GM18858 (cell line): ENCODE results near the gene TCF23.
"Not testable (repeated sequence)": the region's sequence is repeated elsewhere in the genome, so short reads cannot be mapped to it uniquely, and the experiment has no call there.

ENCODE experiments used
- ATAC-seq: cut with Tn5 transposase; IDR thresholded peaks from one replicate; pipeline ENCODE4 v1.9.1; 2021; ENCODE audit not compliant: unreplicated experiment

Gene TCF23

DNA sequence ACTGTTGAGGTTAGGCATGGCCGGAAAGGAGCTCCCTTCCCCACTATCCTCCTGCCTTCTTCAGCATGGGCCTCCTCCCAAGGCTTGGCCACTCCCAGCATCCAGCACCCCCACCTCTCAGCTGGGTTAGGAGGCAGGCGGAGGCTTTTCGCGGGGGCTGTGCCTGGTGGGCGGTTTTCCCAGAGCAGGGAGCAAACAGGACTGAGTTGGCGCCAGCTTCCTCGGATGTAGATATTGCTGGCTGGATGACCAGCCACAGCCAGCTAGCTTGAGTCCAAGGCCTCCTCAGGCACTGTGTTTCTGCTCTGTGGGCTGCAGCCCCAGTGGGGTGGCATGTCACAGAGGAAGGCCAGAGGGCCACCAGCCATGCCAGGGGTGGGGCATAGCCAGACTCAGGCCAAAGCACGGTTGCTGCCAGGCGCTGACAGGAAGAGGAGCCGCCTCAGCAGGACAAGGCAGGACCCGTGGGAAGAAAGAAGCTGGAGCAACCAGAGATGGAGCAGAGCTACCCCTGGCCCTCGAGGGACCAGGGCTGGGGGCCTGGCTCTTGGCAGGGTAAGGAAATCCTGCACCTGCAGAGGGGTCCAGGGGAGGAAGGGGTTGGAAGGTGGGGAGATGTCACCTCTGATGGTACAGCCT, at the start of gene TCF23:
TSS of gene TCF23 (plus strand) at position 204 of the 639 bp plus-strand sequence. CDS start at position 334, 130 bp downstream.
- ATAC-seq = no peak

DNA sequence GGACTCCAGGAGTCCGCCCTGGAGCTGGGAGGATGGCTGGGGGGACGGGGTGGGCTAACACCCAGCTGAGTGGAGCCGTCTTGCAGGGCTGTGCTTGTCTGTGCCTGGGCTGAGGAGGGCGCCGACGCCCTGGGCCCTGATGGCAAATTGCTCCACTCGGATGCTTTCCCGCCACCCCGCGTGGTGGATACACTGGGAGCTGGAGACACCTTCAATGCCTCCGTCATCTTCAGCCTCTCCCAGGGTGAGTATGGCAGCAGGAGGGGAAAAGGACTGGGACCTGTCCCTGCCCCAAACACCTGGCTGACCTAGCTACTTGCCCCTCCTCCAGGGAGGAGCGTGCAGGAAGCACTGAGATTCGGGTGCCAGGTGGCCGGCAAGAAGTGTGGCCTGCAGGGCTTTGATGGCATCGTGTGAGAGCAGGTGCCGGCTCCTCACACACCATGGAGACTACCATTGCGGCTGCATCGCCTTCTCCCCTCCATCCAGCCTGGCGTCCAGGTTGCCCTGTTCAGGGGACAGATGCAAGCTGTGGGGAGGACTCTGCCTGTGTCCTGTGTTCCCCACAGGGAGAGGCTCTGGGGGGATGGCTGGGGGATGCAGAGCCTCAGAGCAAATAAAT, 49.4 kb upstream of the TCF23 start:
- ATAC-seq = no peak

DNA sequence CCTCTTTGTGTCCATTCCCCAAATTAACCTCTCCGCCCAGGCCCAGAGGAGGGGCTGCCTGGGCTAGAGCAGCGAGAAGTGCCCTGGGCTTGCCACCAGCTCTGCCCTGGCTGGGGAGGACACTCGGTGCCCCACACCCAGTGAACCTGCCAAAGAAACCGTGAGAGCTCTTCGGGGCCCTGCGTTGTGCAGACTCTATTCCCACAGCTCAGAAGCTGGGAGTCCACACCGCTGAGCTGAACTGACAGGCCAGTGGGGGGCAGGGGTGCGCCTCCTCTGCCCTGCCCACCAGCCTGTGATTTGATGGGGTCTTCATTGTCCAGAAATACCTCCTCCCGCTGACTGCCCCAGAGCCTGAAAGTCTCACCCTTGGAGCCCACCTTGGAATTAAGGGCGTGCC, 48.8 kb upstream of the TCF23 start:
- no peak for ATAC-seq

DNA sequence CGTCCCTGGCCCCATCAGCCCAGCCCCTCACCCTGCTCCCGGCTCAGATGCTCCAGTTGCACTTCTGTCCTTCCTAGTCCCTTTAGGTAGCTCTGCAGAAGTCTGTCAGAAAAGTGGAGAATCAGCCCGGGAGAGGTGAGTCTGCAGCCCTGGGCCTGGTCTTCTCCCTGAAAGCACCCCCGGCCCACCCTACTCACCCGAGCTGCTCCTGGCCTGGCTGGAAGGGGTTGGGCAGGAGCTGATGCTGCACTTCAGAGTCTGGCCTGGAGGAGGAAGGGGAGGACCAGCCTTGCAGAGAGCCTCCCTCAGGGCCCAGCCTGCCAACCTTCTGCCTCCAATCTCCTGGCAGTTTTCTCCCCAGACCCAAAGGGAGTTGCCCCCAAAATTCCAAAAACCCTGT, 46.5 kb upstream of the TCF23 start:
- ATAC-seq = no peak

DNA sequence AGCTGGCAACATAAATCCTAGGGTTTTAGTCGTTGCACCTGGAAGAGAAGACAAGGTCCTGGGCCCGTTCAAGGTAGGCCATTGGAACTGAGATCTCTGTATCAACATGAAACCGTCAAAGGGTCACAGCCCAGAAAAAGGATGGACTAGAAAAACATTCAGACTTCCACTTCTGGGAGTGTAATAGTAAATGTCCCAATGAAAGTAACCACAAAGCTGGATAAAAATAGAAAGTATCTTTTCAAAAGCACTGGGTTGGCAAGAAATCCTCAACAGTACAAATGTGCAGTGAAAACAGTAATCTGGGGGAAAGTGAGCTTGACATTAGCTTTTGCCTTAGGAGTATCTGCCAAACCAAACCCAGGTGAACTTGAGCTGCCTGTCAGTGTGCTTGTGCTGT, 42.8 kb upstream of the TCF23 start:
- no peak for ATAC-seq

DNA sequence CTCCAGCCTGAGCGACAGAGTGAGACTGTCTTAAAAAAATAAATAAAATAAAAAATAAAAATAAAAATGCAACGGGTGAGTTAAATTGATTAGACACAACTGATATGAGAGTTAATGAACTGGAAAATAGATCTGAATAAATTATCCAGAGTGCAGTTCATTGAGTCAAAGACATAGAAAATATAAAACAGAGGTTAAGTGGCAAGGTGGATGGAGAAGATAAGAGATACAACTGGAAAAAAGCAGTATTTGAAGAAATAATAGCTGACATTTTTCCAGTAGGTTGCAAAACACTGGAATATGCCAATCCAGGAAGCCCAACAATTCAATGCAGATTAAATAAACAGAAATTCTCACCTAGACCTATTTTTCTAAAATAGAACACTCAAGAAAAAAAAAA, 40.6 kb upstream of the TCF23 start:
- ATAC-seq = no peak

DNA sequence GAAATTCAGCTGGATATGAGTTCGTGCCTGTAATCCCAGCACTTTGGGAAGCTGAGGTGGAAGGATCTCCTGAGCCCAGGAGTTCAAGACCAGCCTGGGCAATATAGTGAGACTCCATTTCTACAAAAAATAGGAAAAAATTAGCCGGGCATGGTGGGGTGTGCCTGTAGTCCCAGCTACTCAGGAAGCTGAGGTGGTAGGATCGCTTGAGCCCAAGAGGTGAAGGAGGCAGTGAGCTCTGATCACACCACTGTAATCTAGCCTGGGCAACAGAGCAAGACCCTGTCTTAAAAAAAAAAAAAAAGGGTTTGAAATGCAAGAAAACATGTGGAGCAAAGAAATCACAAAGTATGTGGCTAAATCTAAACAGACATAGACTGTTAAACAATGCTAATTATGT, 39.7 kb upstream of the TCF23 start:
- no peak for ATAC-seq

DNA sequence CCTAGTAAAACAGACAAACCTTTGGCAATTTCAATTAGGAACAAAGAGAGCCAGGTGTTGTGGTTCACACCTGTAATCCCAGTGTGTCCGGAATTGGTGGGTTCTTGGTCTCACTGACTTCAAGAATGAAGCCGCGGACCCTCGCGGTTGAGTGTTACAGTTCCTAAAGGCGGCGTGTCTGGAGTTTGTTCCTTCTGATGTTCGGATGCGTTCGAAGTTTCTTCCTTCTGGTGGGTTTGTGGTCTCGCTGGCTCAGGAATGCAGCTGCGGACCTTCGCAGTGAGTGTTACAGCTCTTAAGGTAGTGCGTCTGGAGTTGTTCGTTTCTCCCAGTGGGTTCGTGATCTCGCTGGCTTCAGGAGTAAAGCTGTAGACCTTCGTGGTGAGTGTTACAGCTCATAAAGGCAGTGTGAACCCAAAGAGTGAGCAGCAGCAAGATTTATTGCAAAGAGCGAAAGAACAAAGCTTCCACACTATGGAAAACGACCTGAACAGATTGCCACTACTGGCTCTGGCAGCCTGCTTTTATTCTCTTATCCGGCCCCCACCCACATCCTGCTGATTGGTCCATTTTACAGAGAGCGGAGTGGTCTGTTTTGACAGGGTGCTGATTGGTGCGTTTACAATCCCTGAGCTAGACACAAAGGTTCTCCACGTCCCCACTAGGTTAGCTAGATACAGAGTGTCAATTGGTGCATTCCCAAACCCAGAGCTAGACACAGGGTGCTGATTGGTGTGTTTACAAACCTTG, 38.0 kb upstream of the TCF23 start:
- ATAC-seq = not testable (repeated sequence)

DNA sequence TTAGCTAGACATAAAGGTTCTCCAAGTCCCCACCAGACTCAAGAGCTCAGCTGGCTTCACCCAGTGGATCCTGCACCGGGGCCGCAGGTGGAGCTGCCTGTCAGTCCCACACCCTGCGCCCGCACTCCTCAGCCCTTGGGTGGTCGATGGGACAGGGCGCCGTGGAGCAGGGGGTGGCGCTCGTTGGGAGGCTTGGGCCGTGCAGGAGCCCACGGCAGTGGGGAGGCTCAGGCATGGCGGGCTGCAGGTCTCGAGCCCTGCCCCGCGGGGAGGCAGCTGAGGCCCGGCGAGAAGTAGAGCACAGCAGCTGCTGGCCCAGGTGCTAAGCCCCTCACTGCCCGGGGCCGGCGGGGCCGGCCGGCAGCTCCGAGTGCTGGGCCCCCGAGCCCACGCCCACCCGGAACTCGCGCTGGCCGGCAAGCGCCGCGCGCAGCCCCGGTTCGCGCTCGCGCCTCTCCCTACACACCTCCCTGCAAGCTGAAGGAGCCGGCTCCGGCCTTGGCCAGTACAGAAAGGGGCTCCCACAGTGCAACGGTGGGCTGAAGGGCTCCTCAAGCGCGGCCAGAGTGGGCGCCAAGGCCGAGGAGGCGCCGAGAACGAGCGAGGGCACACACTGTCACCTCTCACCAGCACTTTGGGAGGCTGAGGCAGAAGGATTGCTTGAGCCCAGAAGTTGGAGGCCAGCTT, 37.3 kb upstream of the TCF23 start:
- ATAC-seq = not testable (repeated sequence)

DNA sequence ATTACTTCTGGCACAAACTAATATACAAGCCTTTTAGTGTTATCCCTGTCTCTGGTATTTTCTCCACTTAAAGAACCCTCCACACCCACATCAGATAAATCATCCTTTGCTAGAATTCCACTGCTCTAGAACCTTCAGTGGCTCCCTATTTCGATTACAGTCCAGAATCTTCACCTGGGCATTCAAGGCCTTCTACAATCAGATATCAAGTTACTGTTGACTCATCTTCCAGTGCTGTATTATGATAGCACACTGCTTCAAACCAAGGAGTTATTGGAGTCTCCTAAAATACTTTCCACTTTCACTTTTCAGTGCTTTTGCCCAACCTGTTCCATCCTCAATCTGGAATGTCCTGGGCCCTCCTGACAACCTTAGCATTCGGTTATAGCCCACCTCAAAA, 33.3 kb upstream of the TCF23 start:
- no peak for ATAC-seq

DNA sequence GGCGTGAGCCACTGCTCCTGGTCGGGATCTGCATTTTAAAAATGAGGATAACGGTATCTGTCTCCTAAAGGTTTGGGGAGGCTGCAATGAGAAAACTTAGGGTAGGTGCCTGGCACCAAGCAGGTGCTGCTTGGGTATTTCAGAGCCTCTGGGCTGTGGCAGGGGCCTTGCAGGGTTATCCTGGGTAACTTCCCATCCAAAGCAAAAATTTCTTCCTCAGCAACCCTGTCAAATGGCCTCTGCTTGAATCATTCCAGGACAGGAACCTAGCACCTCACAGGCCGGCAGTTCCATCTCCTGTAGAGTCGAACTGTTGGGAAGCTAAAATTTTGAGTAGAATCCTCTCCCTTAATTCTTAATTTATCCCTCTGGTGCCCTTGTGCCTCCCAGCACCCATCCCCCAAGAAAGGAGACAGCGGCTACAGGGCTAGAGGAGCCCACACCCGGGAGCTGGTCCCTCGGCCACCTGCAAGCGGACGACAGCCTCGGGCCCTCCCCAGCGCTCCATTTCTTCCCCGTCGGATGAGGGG, 30.7 kb upstream of the TCF23 start:
- no peak for ATAC-seq

DNA sequence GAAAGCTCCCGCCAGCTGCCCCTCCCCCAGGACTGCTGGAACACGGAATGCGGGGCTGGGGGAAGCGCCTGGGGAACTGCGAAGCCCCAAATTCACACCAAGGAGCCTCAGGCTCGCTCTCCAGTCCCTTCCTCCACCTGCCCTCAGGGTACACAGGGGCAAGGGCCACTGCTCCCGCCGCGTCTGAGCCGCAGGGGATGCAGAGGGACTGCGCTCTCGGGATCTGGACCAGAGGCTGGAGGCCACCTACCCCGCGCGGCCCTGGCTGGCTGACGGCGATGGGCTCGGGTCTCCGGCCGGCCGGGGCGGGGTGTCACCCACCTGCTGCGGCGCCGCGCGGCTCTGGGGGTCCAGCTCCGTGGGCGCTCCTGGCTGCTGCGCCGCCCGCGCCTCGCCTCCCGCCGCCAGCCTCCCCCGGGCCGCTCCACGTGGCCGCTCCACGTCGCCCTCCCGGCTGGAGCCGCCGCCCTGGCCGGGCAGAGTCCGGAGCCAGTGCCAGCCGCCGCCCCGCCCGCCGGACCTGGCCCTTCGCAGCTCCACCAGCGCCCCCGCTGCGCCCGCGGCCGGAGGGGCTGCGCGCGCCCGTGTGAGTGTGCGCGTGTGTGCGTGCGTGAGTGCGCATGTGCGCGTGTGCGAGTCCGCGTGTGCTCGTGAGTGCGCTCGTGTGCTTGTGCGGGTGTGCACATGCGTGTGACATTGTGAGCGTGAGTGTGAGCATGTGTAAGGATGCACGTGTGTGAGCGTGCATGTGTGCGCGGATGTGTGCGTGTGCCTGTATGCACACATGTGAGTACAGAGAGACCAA, 30.1 kb upstream of the TCF23 start, which contains the start of gene CGREF1:
TSS of gene CGREF1 (minus strand) at position 604 of the 805 bp plus-strand sequence. CDS start 14,762 bp downstream, outside the sequence.
- no peak for ATAC-seq

DNA sequence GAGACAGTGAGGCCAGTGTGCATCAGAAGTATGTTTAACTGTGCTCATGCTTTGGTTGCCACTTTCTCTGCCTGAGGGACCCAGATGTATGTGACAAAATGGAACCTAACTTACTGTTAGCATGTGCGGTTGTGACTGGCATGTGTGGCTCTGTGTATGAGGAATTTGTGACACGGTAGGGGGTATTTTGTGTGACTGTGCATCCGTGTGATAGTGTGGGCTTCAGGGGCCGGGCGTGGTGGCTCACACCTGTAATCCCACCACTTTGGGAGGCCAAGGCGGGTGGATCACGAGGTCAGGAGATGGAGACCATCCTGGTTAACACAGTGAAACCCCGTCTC, 29.5 kb upstream of the TCF23 start:
- not testable (repeated sequence) for ATAC-seq

DNA sequence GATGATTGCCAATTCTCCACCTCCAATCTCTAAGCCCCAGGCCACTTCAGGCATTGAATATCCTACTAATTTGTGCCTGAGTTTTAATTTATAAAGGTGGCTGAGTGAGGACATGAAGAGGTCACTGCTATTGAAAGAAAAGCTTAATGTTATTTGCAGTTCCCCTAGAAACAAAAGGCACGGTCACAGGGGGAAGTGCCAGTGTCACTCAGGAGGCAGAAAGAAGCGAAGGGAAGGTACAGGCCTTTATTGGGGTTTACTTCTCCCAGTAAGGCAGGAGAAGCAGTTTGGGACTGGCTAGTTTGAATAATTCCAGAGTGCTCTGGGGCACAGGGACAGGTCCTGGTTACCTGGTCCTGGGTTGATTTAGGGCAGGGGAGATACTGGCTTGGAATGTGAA, 26.9 kb upstream of the TCF23 start:
- no peak for ATAC-seq

DNA sequence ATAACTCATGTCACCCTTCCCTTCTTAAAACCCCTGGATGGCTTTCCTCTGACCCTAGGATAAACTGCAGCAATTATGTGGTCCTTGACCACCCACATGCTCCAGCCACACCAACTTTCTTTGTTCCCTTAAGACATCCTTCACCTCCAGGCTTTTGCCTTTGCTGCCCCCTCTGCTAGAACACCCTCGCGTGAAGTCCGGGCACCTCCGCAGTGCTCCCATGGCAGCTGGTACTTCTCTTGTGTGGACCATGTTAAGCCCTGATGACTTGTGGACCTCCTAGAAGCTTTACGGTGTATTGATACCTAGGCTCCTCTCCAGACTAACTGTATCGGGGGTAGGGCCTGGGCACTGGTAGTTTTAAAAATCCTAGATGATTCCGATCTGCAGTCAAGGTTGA, 26.0 kb upstream of the TCF23 start:
- no peak for ATAC-seq

DNA sequence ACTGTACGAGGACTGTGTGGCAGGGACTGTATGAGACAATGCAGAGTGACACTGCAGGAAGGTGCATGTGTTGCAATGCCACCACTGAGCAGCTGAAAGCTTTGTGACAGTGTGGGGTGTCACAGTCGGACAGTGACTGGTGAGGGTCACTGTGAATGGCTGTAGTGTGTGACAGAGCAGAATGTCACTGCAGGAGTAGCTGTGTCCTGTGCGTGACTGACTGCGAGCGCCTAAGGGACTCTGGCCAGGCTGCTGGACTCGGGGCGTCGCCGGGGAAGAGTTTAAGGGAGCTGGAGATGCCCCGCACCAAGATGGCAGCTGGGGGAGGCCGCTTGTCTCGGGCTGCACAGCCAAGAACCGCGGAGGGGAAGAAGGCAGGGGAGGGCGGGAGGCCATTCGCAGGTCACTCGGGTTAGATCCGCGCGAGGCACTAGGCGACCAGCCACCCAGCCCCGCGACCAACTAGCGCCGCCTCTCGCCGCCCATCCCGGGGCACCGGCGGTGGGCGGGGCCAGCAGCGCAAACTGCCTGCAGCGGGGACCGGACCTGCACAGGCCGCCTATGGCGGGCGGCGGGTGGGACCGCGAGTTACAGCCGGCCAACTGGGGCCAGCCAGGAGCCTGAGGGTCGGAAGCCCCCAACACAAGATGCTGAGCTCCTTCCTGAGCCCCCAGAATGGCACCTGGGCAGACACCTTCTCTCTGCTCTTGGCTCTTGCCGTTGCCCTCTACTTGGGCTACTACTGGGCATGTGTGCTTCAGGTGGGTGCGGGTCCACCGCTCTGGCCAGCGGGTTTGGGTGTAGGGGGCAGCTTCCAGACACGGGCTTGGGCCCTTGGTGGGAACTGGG, 25.3 kb upstream of the TCF23 start, which contains the start of gene ABHD1:
TSS of gene ABHD1 (plus strand) at position 514 of the 849 bp plus-strand sequence. CDS start at position 648, 134 bp downstream.
- ATAC-seq = no peak

DNA sequence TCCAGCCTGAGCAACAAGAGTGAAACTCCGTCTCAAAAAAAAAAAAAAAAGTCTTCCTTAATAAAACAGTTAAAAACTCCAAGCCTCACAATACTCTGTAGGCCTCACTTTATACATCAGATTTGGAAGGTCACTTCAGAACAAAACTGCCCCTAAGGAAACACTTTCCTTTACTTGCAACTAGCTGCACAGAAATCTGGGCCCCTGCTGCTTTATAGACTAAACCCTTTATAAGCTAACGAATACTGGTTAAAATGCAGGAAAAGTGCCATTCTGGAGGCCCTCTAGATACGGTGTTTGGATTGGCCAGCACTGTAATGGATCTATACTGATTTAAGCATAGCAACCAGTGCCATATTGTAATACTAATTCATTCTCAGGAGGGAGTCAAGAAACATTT, 23.7 kb upstream of the TCF23 start:
- ATAC-seq = no peak

DNA sequence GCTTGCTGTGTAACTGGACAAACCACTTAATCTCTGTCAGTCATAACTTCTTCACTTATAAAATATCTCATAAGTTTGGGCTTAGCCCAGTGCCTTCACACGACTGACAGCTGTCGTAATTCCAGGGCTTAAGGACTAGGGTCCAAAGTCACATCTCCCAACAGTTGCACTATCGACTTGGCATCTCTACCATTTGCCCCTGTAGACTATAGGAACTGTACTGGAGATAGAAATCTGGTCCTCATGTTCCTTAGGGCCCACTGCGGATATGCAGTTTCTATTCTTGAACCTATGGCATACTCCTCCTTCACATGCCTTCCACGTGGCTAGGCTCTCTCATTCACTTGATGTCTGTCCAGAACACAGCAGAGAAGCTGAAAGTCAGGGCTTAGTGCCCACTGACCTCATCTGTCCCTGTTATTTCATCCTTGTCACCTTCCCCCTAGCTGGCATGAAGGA, 22.5 kb upstream of the TCF23 start:
- ATAC-seq = no peak

DNA sequence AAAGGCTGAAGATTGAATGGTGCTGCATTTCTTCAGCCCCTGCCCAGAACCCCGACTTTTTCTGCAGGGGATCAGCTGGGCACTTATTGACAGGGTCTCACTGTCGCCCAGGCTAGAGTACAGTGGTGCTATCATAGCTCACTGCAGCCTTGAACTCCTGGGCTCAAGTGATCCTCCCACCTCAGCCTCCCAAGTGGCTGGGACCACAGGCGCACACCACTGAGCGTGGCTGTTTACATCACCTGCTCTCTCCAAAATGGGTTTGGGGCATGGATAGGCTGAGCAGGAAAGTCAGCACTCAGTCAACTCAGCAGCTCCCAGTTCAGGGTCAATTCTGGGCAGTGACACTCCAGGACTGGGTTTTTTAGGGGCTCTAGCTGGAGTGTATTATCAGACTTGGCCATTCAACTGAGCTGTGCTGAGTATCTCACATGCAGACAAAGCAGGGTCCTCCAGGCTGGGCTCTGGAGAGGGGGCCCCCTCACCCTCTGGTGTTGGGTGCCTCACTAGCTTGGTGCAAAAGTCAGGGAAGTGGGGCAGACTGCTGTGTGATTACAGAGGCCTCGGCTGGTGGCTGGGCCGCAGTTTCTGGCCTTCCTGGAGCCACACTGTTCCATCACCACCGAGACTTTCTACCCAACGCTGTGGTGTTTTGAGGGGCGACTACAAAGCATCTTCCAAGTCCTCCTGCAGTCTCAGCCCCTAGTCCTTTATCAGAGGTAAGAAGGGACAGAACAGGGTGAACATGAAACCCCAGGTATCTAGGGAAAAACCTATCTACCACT, 20.7 kb upstream of the TCF23 start:
- ATAC-seq = no peak
